ENCODE measurements around the gene TEX36. TPM values are rescaled to one million over a fixed set of nuclear protein-coding genes. Genes with fewer than 3 reads are reported as not detected.

Gene TEX36
- not detected in 2 replicates for total RNA-seq

GRCh38 chr10:125683063-125683462 lies at the start of gene TEX36:
TSS of gene TEX36 (minus strand) at chr10:125683163. CDS start at chr10:125682989, 174 bp downstream.
- Histone ChIP-seq H3K27me3 (ENCODE audit: control insufficient read depth, insufficient read depth, low read length) (peaks cover 22% of the 10 kb centered on the region), H3K36me3 (ENCODE audit: control insufficient read depth, insufficient read depth, low read length) (no peaks in the 10 kb centered on the region), H3K4me3 (ENCODE audit: low read depth, low read length) (no peak within 1 kb of the TSS)
- TF ChIP-seq, protein P1, sequence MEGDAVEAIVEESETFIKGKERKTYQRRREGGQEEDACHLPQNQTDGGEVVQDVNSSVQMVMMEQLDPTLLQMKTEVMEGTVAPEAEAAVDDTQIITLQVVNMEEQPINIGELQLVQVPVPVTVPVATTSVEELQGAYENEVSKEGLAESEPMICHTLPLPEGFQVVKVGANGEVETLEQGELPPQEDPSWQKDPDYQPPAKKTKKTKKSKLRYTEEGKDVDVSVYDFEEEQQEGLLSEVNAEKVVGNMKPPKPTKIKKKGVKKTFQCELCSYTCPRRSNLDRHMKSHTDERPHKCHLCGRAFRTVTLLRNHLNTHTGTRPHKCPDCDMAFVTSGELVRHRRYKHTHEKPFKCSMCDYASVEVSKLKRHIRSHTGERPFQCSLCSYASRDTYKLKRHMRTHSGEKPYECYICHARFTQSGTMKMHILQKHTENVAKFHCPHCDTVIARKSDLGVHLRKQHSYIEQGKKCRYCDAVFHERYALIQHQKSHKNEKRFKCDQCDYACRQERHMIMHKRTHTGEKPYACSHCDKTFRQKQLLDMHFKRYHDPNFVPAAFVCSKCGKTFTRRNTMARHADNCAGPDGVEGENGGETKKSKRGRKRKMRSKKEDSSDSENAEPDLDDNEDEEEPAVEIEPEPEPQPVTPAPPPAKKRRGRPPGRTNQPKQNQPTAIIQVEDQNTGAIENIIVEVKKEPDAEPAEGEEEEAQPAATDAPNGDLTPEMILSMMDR (IDR thresholded peaks at IDR 0.05; ENCODE audit: insufficient read depth, low read length, poor library complexity, severe bottlenecking), result no peak
- no peak for DNase-seq (ENCODE audit: low read depth)

GRCh38 chr10:125727436-125727835 lies 44.5 kb upstream of the TEX36 start:
- peaks cover 1% of the 10 kb centered on the region for H3K36me3 ChIP-seq (ENCODE audit: control insufficient read depth, insufficient read depth, low read length)
- H3K27me3 ChIP-seq (ENCODE audit: control insufficient read depth, insufficient read depth, low read length), result no peaks in the 10 kb centered on the region
- DNase-seq (ENCODE audit: low read depth), result no peak
- TF ChIP-seq, protein P1 (IDR thresholded peaks at IDR 0.05; ENCODE audit: insufficient read depth, low read length, poor library complexity, severe bottlenecking), result no peak
- no peak overlapping the region for H3K4me3 ChIP-seq (ENCODE audit: low read depth, low read length)

DNA sequence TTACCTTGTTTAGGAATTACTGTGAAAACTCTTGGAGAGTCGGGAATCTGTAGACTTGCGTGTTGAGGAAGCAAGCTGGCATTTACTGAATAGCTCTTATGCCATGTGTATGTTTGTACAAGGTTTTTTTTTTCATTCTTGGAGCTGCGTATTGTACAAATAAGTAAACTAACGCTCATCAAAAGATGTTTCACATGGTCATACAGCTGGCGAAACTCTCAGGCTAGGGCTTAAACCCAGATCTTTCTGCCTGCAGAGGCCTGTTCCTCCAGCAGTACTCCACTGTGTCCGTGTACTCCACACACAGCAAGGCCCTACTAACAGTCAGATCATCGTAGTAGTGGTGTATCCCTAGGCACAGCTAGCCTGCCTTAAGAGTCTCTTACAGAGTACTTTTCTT lies 44.0 kb upstream of the TEX36 start:
- DNase-seq (ENCODE audit: low read depth), result no peak
- peaks cover 1% of the 10 kb centered on the region for H3K36me3 ChIP-seq (ENCODE audit: control insufficient read depth, insufficient read depth, low read length)

GRCh38 chr10:125722811-125723210 lies 39.8 kb upstream of the TEX36 start:
- no peak for DNase-seq (ENCODE audit: low read depth)
- Histone ChIP-seq H3K36me3 (ENCODE audit: control insufficient read depth, insufficient read depth, low read length) (no peaks in the 10 kb centered on the region), H3K27me3 (ENCODE audit: control insufficient read depth, insufficient read depth, low read length) (no peaks in the 10 kb centered on the region), H3K4me3 (ENCODE audit: low read depth, low read length) (no peak overlapping the region)
- TF ChIP-seq, protein P1 (IDR thresholded peaks at IDR 0.05; ENCODE audit: insufficient read depth, low read length, poor library complexity, severe bottlenecking), result no peak

More for the DNA sequence above, 44.0 kb upstream of the TEX36 start:
- TF ChIP-seq, protein P1 (IDR thresholded peaks at IDR 0.05; ENCODE audit: insufficient read depth, low read length, poor library complexity, severe bottlenecking), result no peak
- Histone ChIP-seq H3K27me3 (ENCODE audit: control insufficient read depth, insufficient read depth, low read length) (no peaks in the 10 kb centered on the region), H3K4me3 (ENCODE audit: low read depth, low read length) (no peak overlapping the region)

DNA sequence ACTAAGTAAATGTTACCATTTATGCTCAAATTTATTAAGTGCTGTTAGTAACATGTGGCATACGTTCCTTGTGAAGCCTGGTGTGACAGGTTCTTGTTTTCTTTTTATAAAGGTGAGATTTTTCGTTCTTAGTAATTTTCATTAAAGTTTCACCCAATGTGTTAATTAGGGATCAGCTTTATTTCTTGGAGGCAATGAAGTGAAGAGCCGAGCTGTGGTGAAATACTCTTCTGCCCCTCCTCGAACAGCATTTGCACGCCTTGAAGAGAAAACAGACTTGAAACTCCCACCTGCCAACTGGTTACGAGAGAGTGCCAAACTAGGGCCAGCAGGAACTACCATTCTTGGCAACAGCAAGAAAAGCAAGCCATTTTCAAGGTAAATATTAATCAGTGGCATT lies 38.1 kb upstream of the TEX36 start:
- TF ChIP-seq, protein P1 (IDR thresholded peaks at IDR 0.05; ENCODE audit: insufficient read depth, low read length, poor library complexity, severe bottlenecking), result no peak
- no peak overlapping the region for H3K4me3 ChIP-seq (ENCODE audit: low read depth, low read length)
- H3K27me3 ChIP-seq (ENCODE audit: control insufficient read depth, insufficient read depth, low read length), result no peaks in the 10 kb centered on the region
- no peak for DNase-seq (ENCODE audit: low read depth)
- H3K36me3 ChIP-seq (ENCODE audit: control insufficient read depth, insufficient read depth, low read length), result no peaks in the 10 kb centered on the region

DNA sequence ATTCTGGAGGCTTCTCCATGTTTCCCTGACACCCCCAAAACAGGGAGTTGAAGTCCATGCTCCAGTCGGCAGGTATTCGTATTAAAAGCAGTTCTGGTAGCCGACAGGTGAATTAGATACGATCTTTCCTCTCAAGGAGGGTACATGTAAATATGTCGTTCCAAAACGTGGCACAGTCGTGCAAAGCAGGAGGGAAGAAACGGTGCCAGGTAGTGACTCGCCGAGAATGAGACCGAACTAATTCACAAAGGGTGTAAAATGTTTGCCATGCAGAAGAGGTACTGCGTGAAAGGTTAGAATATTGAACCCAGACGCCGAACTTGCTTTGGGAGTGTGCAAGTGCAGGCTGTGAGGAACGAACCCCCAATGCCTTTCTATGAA lies 37.0 kb upstream of the TEX36 start:
- H3K4me3 ChIP-seq (ENCODE audit: low read depth, low read length), result peak overlapping the region; percentile 79
- no peaks in the 10 kb centered on the region for H3K27me3 ChIP-seq (ENCODE audit: control insufficient read depth, insufficient read depth, low read length)
- no peaks in the 10 kb centered on the region for H3K36me3 ChIP-seq (ENCODE audit: control insufficient read depth, insufficient read depth, low read length)
- TF ChIP-seq, protein P1 (IDR thresholded peaks at IDR 0.05; ENCODE audit: insufficient read depth, low read length, poor library complexity, severe bottlenecking), result no peak
- DNase-seq (ENCODE audit: low read depth), result no peak
